WI38 (cell line): Measurements from ENCODE around the gene TEX44.
"Not testable (repeated sequence)": the region's sequence is repeated elsewhere in the genome, so short reads cannot be mapped to it uniquely, and the experiment has no call there.

Experiments
- H3K4me3 ChIP-seq: 2 replicates; pipeline ENCODE4 v1.5.1; 2011; ENCODE audit warnings: low read depth, mild to moderate bottlenecking, control low read depth, low read length
- CTCF ChIP-seq: IDR thresholded peaks from 2 replicates; pipeline ENCODE4 v1.5.1; 2012; ENCODE audit warnings: low read depth, mild to moderate bottlenecking, control low read depth, low read length

The TEX44 gene

GRCh38 chr2:231552752-231553151 is 39.9 kb upstream of the TEX44 start:
- no peak overlapping the region for H3K4me3 ChIP-seq

DNA sequence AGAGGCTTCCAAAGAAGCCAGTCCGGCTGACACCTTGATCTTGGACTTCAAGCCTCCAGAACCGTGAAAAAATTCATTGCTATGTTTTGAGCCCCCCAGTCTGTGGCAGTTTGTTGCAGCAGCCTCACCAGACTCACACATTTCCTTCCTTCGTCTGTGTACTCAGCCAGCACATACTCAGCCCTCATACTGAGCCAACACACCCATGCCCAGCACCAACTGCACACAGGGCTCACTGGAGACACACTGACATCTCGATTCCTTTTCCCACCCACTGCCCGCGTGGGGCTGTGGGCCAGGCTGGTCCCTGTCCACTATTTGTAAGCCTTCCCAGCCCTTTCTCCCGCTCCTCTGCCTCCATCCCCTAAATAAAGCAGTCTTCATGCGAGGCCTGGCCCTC is 38.3 kb upstream of the TEX44 start:
- TF ChIP-seq CTCF = no peak
- peak overlapping the region; percentile 43 for H3K4me3 ChIP-seq

More at GRCh38 chr2:231552752-231553151, 39.9 kb upstream of the TEX44 start:
- no peak for TF ChIP-seq CTCF

DNA sequence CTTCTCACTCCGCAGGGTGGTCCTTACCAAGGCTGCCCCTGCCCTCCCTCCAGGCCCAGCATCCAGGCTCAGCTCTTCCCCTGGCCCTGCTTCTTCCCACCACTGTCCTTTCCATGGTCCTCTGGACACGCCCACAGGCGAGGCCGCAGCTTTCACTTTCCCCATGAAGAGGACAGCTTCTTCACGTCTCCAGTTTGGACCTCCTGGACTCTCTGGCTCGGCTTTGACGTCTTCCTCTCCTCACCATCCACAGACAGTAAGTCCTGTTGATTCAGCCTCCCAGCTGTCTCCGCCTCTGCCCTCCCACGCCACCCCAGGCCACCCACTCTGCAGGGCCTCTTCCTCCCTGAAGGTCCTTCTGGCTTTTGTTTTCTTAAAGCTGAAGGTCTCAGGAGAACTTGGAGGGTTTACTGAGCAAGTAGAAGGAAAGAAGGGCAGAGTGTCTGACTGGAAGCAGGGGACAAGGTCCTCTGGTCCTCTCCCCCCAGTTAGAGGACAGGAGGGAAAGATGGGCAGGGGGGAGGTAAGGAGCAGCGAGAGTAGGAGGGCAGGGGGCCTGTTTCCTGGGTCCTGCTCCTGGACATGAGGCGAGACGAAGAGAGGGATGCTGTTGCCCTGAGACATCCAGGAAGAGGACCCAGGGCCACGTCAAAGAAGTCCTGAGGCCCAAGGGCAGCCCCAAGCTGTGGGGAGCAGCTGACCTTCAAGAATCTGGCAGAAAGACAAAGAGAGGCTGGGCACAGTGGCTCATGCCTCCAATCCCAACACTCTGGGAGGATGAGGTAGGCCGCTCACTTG is 37.7 kb upstream of the TEX44 start:
- H3K4me3 ChIP-seq = peak overlapping the region; percentile 43
- TF ChIP-seq CTCF = no peak

DNA sequence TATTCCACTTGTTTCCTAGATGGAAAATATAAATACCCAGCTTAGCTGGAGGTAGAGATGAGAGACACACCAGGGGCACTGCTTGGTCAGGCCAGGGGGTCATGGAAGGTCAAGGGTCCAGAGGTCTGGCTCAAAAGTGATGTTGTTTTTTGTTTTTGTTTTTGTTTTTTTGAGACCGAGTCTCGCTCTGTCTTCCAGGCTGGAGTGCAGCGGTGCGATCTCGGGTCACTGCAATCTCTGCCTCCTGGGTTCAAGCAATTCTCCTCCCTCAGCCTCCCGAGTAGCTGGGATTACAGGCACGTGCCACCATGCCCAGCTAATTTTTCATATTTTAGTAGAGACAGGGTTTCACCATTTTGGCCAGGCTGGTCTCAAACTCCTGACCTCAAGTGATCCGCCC is 36.2 kb upstream of the TEX44 start:
- H3K4me3 ChIP-seq = not testable (repeated sequence)

DNA sequence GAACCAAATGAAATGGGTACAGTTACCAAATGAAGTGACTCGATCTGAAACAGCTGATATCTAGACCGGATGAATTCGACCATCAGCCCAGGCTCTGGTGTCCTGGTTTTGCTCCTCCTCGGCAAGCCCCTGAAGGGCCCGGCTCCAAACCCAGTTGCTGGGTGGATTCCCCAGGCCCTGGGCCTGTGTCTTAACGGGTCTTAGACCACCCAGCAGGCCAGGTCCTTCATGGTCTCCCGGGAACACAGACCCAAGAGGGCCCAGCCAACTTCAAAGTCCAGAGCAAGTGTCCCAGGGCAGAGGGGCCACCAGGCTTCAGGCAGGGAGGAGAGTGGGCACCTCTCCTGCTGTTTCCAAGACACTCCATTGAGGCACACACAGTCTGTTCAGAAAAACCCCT is 35.7 kb upstream of the TEX44 start:
- no peak for TF ChIP-seq CTCF
- no peak overlapping the region for H3K4me3 ChIP-seq

DNA sequence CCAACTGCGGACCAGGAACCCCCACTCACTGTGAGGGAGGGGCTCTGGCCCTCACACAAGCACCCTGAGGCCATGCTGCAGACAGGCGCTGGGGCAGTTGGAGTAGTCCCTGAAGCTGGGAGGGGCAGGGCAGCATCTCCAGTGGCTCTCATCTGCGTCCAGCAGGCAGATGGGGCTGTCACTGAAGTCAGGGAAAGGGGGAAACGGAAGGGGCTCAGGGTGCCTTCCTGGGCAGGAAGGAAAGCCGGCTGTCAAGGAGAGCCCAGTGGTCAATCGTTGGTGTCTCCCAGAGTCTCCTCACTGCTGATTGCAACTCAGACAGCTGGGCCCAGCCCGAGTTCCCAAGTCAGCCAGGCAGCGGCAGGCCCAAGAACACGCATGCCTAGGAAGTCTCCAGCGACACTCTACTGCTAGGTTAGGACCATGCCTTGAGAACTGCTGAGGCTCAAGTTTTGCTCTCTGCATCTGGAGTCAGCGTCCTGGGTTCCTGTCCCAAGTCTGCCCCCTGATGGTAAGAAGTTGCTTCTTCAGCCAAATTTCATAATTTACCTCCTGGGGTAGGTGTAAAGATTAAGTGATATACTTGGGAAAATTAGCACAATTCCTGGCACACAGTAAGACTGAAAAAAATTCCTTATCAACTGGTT is 35.0 kb upstream of the TEX44 start:
- peak; percentile 49 for TF ChIP-seq CTCF
- H3K4me3 ChIP-seq = no peak overlapping the region

GRCh38 chr2:231563378-231563961 is 29.2 kb upstream of the TEX44 start:
- peak; percentile 75 for TF ChIP-seq CTCF
- no peak overlapping the region for H3K4me3 ChIP-seq
